ENCODE results near the gene NHS. TPM values are rescaled to one million over a fixed set of nuclear protein-coding genes. Genes with fewer than 3 reads are reported as not detected.

The NHS gene
- total and polyA plus RNA-seq, 2 of the 13 experiments (the other 11 are each of a cell fraction or from before 2014, with no cell fraction given): 0.02 TPM; not detected in 1

DNA sequence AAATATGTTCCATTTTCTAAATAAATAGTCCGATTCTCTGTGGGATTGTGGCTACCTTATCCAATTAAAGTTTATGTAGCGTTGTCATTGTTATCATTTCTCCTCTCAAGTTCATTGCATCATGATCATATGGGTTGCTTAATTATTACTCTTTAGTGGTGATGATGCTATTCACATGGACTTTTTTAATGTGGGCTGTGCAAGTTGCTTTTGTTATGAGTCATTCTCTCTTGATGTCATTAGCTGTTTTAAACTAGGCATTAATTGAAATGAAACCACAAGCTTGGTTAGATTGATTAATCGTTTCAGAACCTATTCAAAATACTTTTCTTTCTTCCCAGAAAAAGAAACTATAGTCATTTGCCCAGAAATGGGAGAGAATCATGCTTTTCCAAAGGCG is 38.2 kb downstream of the NHS start (continued):
- TF ChIP-seq, protein P1, sequence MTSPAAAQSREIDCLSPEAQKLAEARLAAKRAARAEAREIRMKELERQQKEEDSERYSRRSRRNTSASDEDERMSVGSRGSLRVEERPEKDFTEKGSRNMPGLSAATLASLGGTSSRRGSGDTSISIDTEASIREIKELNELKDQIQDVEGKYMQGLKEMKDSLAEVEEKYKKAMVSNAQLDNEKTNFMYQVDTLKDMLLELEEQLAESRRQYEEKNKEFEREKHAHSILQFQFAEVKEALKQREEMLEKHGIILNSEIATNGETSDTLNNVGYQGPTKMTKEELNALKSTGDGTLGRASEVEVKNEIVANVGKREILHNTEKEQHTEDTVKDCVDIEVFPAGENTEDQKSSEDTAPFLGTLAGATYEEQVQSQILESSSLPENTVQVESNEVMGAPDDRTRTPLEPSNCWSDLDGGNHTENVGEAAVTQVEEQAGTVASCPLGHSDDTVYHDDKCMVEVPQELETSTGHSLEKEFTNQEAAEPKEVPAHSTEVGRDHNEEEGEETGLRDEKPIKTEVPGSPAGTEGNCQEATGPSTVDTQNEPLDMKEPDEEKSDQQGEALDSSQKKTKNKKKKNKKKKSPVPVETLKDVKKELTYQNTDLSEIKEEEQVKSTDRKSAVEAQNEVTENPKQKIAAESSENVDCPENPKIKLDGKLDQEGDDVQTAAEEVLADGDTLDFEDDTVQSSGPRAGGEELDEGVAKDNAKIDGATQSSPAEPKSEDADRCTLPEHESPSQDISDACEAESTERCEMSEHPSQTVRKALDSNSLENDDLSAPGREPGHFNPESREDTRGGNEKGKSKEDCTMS (CRISPR knock-in tag; conservative IDR thresholded peaks at IDR 0.05): no peak
- TF ChIP-seq ATRX (CRISPR knock-in tag; IDR thresholded peaks at IDR 0.05; ENCODE audit: borderline replicate concordance): no peak
- no peak for TF ChIP-seq ZNF672 (CRISPR knock-in tag; IDR thresholded peaks at IDR 0.05)
- TF ChIP-seq ATAD3A (CRISPR knock-in tag; IDR thresholded peaks at IDR 0.05): no peak

DNA sequence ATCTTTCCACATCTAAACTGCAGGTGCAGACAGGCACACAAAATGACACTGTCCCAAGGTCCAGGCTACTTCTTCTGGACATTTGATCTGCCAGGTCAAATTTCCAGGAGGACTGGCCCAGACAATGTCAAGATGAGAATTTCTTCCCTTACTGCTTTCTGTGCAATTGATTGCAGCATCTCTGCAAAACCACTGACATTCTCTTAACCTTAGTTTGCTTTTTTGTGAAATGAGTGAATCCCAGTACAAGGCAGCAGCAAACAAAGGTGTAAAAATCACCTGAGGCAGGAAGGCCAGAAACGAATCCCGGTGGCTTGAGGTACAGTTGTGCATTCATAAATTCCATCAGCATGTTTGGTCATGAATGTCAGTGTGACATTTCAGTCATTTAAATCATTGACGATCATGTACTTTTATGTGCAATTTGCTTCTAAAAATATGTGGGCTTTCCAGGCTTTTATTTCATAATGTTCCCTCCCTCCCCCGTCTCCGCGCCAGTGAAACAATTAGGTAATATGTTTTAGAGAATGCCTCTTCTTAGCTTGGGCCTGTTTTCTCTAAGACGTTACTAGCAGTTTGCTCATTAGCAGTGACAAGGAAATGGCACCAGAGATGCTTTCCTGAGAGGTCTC is 39.1 kb downstream of the NHS start:
- H3K4me3 ChIP-seq (replicated peaks in 1 of 3; ENCODE audit: insufficient read depth in 1 of 3, low read depth in 2 of 3, low read length in 3 of 3): no peak overlapping the region
- no peaks in the 10 kb centered on the region for H4K20me1 ChIP-seq (ENCODE audit: insufficient read depth, low read length)
- in situ Hi-C loops (cut with HindIII; ENCODE audit: extremely low pct_ligation_motif_present, low pct_unique_long_range_greater_than_20kb): no loop called here
- DNase-seq (ENCODE audit: low spot score): no peak
- no peak overlapping the region for H2AFZ ChIP-seq (ENCODE audit: low read length)
- 54% methylated on average over 7 of the region's 7 CpGs for WGBS (ENCODE audit: low lambda C conversion rate)
- H3K27me3 ChIP-seq (ENCODE audit: control insufficient read depth in 1 of 2, insufficient read depth in 2 of 2, low read length in 2 of 2): no peaks in the 10 kb centered on the region
- H3K4me2 ChIP-seq (ENCODE audit: low read depth, low read length): no peak overlapping the region
- FAIRE-seq: no peak
- TF ChIP-seq KDM1A (CRISPR knock-in tag; IDR thresholded peaks at IDR 0.05) (no peak), HNRNPK (IDR thresholded peaks at IDR 0.05; ENCODE audit: low read depth, low read length, poor library complexity, severe bottlenecking) (no peak), ZNF672 (CRISPR knock-in tag; IDR thresholded peaks at IDR 0.05) (no peak), ZNF747 (CRISPR knock-in tag; IDR thresholded peaks at IDR 0.05; ENCODE audit: borderline replicate concordance) (no peak), SP5 (CRISPR knock-in tag; IDR thresholded peaks at IDR 0.05; ENCODE audit: borderline replicate concordance, low read depth) (no peak), ARHGAP35 (CRISPR knock-in tag; IDR thresholded peaks at IDR 0.05; ENCODE audit: borderline replicate concordance) (no peak), ZNF839 (CRISPR knock-in tag; IDR thresholded peaks at IDR 0.05; ENCODE audit: borderline replicate concordance) (no peak), NCOR1 (IDR thresholded peaks at IDR 0.05; ENCODE audit: borderline replicate concordance, low read length) (no peak), ZNF251 (CRISPR knock-in tag; IDR thresholded peaks at IDR 0.05) (no peak), ZNF331 (CRISPR knock-in tag; IDR thresholded peaks at IDR 0.05) (no peak), NCOA5 (CRISPR knock-in tag; IDR thresholded peaks at IDR 0.05) (no peak), SMARCC2 (IDR thresholded peaks at IDR 0.05) (no peak), SOX5 (CRISPR knock-in tag; IDR thresholded peaks at IDR 0.05; ENCODE audit: borderline replicate concordance) (no peak)
- TF ChIP-seq, protein P2, sequence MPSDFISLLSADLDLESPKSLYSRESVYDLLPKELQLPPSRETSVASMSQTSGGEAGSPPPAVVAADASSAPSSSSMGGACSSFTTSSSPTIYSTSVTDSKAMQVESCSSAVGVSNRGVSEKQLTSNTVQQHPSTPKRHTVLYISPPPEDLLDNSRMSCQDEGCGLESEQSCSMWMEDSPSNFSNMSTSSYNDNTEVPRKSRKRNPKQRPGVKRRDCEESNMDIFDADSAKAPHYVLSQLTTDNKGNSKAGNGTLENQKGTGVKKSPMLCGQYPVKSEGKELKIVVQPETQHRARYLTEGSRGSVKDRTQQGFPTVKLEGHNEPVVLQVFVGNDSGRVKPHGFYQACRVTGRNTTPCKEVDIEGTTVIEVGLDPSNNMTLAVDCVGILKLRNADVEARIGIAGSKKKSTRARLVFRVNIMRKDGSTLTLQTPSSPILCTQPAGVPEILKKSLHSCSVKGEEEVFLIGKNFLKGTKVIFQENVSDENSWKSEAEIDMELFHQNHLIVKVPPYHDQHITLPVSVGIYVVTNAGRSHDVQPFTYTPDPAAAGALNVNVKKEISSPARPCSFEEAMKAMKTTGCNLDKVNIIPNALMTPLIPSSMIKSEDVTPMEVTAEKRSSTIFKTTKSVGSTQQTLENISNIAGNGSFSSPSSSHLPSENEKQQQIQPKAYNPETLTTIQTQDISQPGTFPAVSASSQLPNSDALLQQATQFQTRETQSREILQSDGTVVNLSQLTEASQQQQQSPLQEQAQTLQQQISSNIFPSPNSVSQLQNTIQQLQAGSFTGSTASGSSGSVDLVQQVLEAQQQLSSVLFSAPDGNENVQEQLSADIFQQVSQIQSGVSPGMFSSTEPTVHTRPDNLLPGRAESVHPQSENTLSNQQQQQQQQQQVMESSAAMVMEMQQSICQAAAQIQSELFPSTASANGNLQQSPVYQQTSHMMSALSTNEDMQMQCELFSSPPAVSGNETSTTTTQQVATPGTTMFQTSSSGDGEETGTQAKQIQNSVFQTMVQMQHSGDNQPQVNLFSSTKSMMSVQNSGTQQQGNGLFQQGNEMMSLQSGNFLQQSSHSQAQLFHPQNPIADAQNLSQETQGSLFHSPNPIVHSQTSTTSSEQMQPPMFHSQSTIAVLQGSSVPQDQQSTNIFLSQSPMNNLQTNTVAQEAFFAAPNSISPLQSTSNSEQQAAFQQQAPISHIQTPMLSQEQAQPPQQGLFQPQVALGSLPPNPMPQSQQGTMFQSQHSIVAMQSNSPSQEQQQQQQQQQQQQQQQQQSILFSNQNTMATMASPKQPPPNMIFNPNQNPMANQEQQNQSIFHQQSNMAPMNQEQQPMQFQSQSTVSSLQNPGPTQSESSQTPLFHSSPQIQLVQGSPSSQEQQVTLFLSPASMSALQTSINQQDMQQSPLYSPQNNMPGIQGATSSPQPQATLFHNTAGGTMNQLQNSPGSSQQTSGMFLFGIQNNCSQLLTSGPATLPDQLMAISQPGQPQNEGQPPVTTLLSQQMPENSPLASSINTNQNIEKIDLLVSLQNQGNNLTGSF (CRISPR knock-in tag; IDR thresholded peaks at IDR 0.05): no peak
- no TSS peak for BruUV-seq (replicated peaks)
- intact Hi-C loops (cut with micrococcal nuclease; ENCODE audit: unreplicated experiment): no loop called here
- H3K27ac ChIP-seq (ENCODE audit: extremely low read length, insufficient read depth, low read length): no peak overlapping the region
- H3K36me3 ChIP-seq (replicated peaks in 1 of 2; ENCODE audit: control insufficient read depth in 1 of 2, insufficient read depth in 2 of 2, low read length in 2 of 2): no peaks in the 10 kb centered on the region
- no peaks in the 10 kb centered on the region for H3K9me3 ChIP-seq (ENCODE audit: low read length)
- ChIA-PET CTCF (ENCODE audit: low intra/inter-chr PET ratio, low total read pairs) (no interaction called here), POLR2A (no interaction called here)
- no peak for ATAC-seq
- no peak overlapping the region for H3K9ac ChIP-seq (ENCODE audit: insufficient read depth, low read depth, low read length)
- H3K4me1 ChIP-seq (ENCODE audit: insufficient read depth, low read length): no peaks in the 10 kb centered on the region
- no peaks in the 10 kb centered on the region for H3K79me2 ChIP-seq (ENCODE audit: insufficient read depth, low read length)
